Spleen (tissue), 11 donors: Measurements from ENCODE around the gene ACAT2. TPM values are rescaled to one million over a fixed set of nuclear protein-coding genes. Genes with fewer than 3 reads are reported as not detected.
A peak's percentile ranks its signal among the peaks of the same experiment; 100 is the strongest.
"Not testable (repeated sequence)": the region's sequence is repeated elsewhere in the genome, so short reads cannot be mapped to it uniquely, and the experiment has no call there.

ENCODE experiments used
- DNase-seq: peaks from one replicate; pipeline ENCODE4 v3.0.0-alpha.2; 2020
- H3K27ac ChIP-seq, 8 donors: fragments of 200-600 bp; sonication (generic) in 7 of 8; 1 replicate in 4 of 8; 2 replicates in 4 of 8; pipeline versions ENCODE4 v1.5.0 to v1.8.0; 2016 to 2021; ENCODE audit warnings: inconsistent platforms in 4 of 8, mild to moderate bottlenecking in 4 of 8, moderate library complexity in 1 of 8
- H3K27me3 ChIP-seq, 7 donors: fragments of 200-600 bp; sonication (generic) in 6 of 7; replicated peaks in 1 of 7; 1 replicate in 4 of 7; 2 replicates in 3 of 7; pipeline versions ENCODE4 v1.5.0 to v1.8.0; 2016 to 2021; ENCODE audit warnings: inconsistent platforms in 3 of 7, mild to moderate bottlenecking in 1 of 7
- H3K36me3 ChIP-seq, 6 donors: fragments of 200-600 bp; sonication (generic) in 5 of 6; 1 replicate in 4 of 6; 2 replicates in 2 of 6; pipeline versions ENCODE4 v1.5.0 to v1.8.0; 2016 to 2021; ENCODE audit warnings: inconsistent platforms in 2 of 6
- H3K4me1 ChIP-seq, 6 donors: fragments of 200-600 bp; sonication (generic) in 5 of 6; 1 replicate in 3 of 6; 2 replicates in 3 of 6; pipeline versions ENCODE4 v1.5.0 to v1.8.0; 2016 to 2021; ENCODE audit warnings: inconsistent platforms in 3 of 6
- H3K4me3 ChIP-seq, 8 donors: fragments of 200-600 bp; sonication (generic) in 7 of 8; 1 replicate in 4 of 8; 2 replicates in 4 of 8; pipeline versions ENCODE4 v1.5.0 to v1.8.0; 2016 to 2021; ENCODE audit warnings: inconsistent platforms in 4 of 8, mild to moderate bottlenecking in 4 of 8, moderate library complexity in 2 of 8
- H3K9me3 ChIP-seq, 8 donors: fragments of 200-600 bp; sonication (generic) in 7 of 8; 1 replicate in 4 of 8; 2 replicates in 4 of 8; pipeline versions ENCODE4 v1.5.0 to v1.8.0; 2016 to 2021; ENCODE audit warnings: inconsistent platforms in 4 of 8
- POLR2A ChIP-seq, 3 donors: fragments of 450-650 bp; IDR thresholded peaks; one replicate each; pipeline ENCODE4 v1.5.1; 2017; ENCODE audit warnings: antibody characterized with exemption in 3 of 3, mild to moderate bottlenecking in 1 of 3
- POLR2AphosphoS5 ChIP-seq, 3 donors: sonication (generic); formaldehyde crosslinking; IDR thresholded peaks; one replicate each; pipeline ENCODE4 v1.5.1; 2017; ENCODE audit warnings: antibody characterized with exemption in 3 of 3
- WGBS, 5 donors: extraction: QIAGEN DNeasy Blood & Tissue Kit in 3 of 5; methylation state at CpG; one replicate each; pipeline versions ENCODE4 v1.1.5 to v1.1.7; 2013 to 2018; 5-methylcytosine and 5-hydroxymethylcytosine counted together
- intact Hi-C: fragments of 100-400 bp; cut with DNase I; formaldehyde crosslinking; loops from one replicate; pipeline ENCODE4 v1.15.0; 2023; ENCODE audit warnings: low total_unique reads
- polyA plus RNA-seq, 3 donors: library from polyadenylated mRNA; stranded (reverse); fragments of 200-250 nt; gene quantifications; one replicate each; pipeline ENCODE4 v1.2.1, GENCODE V29; 2013
- total RNA-seq, 7 donors: library from RNA; depleted of rRNA in 3 of 7; stranded (reverse); fragments of >200 nt in 3 of 7; fragmentation: NEBNext Ultra II Directional in 4 of 7; extraction: Animal tissue kit (Norgen Biotek cat#: 25700) in 4 of 7; gene quantifications; one replicate each; pipeline versions ENCODE4 v1.1.0 to v1.2.1, GENCODE V29; 2016 to 2021
- TF ChIP-seq, protein P1 (sequence below), 11 experiments: fragments of 200-600 bp in 7 of 11; fragments of 450-650 bp in 4 of 11; sonication (generic) in 4 of 11; IDR thresholded peaks in 8 of 11; conservative IDR thresholded peaks in 3 of 11; 1 replicate in 7 of 11; 2 replicates in 4 of 11; pipeline versions ENCODE4 v1.4.0 to v1.8.0; 2016 to 2021; ENCODE audit warnings: antibody characterized with exemption in 11 of 11, inconsistent platforms in 4 of 11, mild to moderate bottlenecking in 1 of 11
- donor health status: healthy with polysubstance abuse.
- donor health status: DM: no; HTN: no; CAD: no; lungs with moderate emphysema.
- donor health status: DM: no; HTN: no; CAD: no.
- donor health status: Bipolar disorder and iron deficiency.
- donor health status: healthy.
- donor health status: DM: no; HTN: no; CAD: no.
- donor health status: DM: yes; HTN: yes; CAD: no.

The ACAT2 gene
- total and polyA plus RNA-seq, 10 donors: 6.0 to 17.4 (median 13.9) TPM

DNA sequence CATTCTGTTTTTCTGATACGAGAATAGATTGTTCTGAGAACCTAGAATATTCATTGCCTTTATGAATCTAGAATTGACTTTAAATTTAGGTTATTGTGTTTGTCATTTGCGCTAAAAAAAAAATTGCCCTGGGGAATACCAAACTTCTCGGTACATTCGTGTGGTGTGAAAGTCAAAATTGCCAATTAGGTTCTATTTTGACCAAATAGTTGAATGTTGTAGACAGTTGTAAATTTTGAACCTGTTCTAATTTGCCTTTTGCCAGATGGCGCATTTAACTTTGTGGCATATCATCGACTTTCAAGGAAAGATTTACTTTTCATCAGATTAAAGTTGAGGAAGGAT, 31.5 kb upstream of the ACAT2 start:
- WGBS, 5 donors: 68 to 75% (median 73%) methylated on average over 6 of the region's 6 CpGs
- Histone ChIP-seq H3K27ac (peak overlapping the region in 3 of 8 donors; percentile 2 to 100 (median 100)), H3K27me3 (no peaks in the 10 kb centered on the region), H3K4me1 (peaks cover 38 to 85% (median 80%) of the 10 kb centered on the region in 6 donors), H3K4me3 (peak overlapping the region in 2 of 8 donors; percentile 70 to 94), H3K36me3 (peaks cover 0 to 18% (median 0%) of the 10 kb centered on the region in 6 donors), H3K9me3 (no peaks in the 10 kb centered on the region)
- TF ChIP-seq POLR2AphosphoS5 (IDR thresholded peaks at IDR 0.05) (no peak), POLR2A (IDR thresholded peaks at IDR 0.05) (no peak)
- TF ChIP-seq, protein P1, sequence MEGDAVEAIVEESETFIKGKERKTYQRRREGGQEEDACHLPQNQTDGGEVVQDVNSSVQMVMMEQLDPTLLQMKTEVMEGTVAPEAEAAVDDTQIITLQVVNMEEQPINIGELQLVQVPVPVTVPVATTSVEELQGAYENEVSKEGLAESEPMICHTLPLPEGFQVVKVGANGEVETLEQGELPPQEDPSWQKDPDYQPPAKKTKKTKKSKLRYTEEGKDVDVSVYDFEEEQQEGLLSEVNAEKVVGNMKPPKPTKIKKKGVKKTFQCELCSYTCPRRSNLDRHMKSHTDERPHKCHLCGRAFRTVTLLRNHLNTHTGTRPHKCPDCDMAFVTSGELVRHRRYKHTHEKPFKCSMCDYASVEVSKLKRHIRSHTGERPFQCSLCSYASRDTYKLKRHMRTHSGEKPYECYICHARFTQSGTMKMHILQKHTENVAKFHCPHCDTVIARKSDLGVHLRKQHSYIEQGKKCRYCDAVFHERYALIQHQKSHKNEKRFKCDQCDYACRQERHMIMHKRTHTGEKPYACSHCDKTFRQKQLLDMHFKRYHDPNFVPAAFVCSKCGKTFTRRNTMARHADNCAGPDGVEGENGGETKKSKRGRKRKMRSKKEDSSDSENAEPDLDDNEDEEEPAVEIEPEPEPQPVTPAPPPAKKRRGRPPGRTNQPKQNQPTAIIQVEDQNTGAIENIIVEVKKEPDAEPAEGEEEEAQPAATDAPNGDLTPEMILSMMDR (IDR thresholded peaks at IDR 0.05 in 8 of 11, conservative IDR thresholded peaks at IDR 0.05 in 3 of 11): no peak
- intact Hi-C loops: loop anchor here (10.0 kb wide), 1 partner anchor 54 kb away; the partner anchor contains the start of gene TCP1
- no peak for DNase-seq

DNA sequence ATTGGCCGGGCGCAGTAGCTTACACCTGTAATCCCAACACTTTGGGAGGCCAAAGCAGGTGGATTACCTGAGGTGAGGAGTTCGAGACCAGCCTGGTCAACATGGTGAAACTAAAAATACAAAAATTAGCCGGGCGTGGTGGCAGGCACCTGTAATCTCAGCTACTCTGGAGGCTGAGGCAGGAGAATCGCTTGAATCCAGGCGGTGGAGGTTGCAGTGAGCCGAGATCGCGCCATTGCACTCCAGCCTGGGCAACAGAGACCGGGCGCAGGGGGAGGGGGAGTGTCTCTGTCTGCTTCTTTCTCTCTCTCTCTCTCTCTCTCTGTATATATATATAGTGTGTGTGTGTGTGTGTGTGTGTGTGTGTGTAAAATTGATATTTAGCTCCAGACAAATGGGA, 29.3 kb upstream of the ACAT2 start:
- H3K27me3 ChIP-seq, H3K27ac ChIP-seq, H3K4me3 ChIP-seq, H3K9me3 ChIP-seq, DNase-seq: not testable (repeated sequence)
- peaks cover 0 to 29% (median 1%) of the 10 kb centered on the region in 6 donors for H3K36me3 ChIP-seq
- peaks cover 30 to 95% (median 92%) of the 10 kb centered on the region in 6 donors for H3K4me1 ChIP-seq
- 87 to 96% (median 91%) methylated on average over 12 of the region's 12 CpGs for WGBS, 5 donors
- TF ChIP-seq POLR2AphosphoS5 (IDR thresholded peaks at IDR 0.05): peak in 1 of 3 donors; percentile 16
- intact Hi-C loops: loop anchor here (10.0 kb wide), 1 partner anchor 52 kb away; the partner anchor contains the start of gene TCP1

DNA sequence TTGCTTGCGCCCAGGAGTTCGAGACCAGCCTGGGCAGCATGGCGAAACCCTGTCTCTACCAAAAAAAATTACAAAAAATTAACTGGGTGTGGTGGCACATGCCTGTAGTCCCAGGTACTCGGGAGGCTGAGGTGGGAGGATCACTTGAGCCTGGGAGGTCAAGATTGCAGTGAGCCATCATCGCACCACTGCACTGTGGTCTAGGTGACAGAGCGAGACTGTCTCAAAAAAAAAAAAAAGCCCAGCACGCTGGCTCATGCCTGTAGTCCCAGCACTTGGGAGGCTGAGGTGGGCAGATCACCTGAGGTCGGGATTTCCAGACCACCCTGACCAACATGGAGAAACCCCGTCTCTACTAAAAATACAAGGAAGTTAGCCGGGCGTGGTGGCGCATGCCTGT, 28.4 kb upstream of the ACAT2 start:
- WGBS, 5 donors: 90 to 92% (median 91%) methylated on average over 12 of the region's 12 CpGs
- Histone ChIP-seq H3K36me3 (peaks cover 0 to 37% (median 2%) of the 10 kb centered on the region in 6 donors), H3K4me1 (peaks cover 30 to 100% (median 99%) of the 10 kb centered on the region in 6 donors)
- intact Hi-C loops: loop anchor here (10.0 kb wide), 1 partner anchor 51 kb away; the partner anchor contains the start of gene TCP1
- not testable (repeated sequence) for H3K4me3 ChIP-seq, H3K27ac ChIP-seq, H3K27me3 ChIP-seq, DNase-seq, H3K9me3 ChIP-seq

DNA sequence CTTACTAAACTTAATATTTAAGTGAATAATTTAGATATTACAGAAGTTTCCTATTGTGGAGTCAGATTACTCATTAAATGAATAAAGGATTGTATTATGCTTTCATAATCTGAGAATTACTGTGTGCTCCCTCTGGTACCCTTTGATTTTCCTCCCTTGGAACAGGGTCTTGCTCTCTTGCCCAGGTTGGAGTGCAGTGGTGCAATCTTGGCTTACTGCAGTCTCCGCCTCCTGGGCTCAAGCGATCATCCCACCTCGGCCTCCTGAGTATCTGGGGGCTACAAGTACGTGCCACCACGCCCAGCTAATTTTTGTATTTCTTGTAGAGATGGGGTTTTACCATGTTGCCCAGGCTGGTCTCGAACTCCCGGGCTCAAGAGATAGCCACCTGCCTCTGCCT, 24.9 kb upstream of the ACAT2 start:
- H3K27me3 ChIP-seq: no peaks in the 10 kb centered on the region
- no peaks in the 10 kb centered on the region for H3K9me3 ChIP-seq
- peaks cover 11 to 98% (median 81%) of the 10 kb centered on the region in 6 donors for H3K4me1 ChIP-seq
- TF ChIP-seq, protein P1 (IDR thresholded peaks at IDR 0.05 in 8 of 11, conservative IDR thresholded peaks at IDR 0.05 in 3 of 11): no peak
- TF ChIP-seq POLR2A (IDR thresholded peaks at IDR 0.05) (no peak), POLR2AphosphoS5 (IDR thresholded peaks at IDR 0.05) (no peak)
- peak overlapping the region in 1 of 8 donors; percentile 64 for H3K27ac ChIP-seq
- no peak overlapping the region for H3K4me3 ChIP-seq
- H3K36me3 ChIP-seq: peaks cover 0 to 62% (median 20%) of the 10 kb centered on the region in 6 donors
- no peak for DNase-seq
- WGBS, 5 donors: 82 to 94% (median 92%) methylated on average over 7 of the region's 7 CpGs
- intact Hi-C loops: loop anchor here (10.0 kb wide), 1 partner anchor 48 kb away; the partner anchor contains the start of gene TCP1

DNA sequence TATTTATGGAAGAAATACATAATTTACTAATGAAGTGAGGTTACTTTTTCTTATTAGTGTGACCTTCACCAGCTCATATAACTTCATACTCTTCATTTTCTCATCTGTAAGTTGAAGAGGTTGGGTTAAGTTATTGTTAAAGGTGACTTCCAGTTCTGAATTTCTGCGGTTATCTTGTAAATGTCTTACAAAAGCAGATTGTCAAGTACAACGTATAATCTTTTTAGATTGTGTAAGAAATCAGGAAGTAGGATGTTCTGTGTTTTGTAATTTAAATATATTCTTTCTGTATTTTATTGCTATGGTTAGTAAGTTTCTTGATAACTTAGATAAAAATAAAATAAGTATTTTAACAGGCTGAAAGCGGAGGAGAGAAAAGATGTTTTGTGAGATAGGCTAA, 22.5 kb upstream of the ACAT2 start:
- Histone ChIP-seq H3K27me3 (no peaks in the 10 kb centered on the region), H3K36me3 (peaks cover 0 to 79% (median 43%) of the 10 kb centered on the region in 6 donors), H3K4me1 (peaks cover 4 to 78% (median 58%) of the 10 kb centered on the region in 6 donors), H3K27ac (peak overlapping the region in 5 of 8 donors; percentile 39 to 64 (median 52)), H3K4me3 (no peak overlapping the region), H3K9me3 (no peaks in the 10 kb centered on the region)
- WGBS, 5 donors: 43 to 65% (median 56%) methylated on average over 3 of the region's 3 CpGs
- DNase-seq: no peak
- TF ChIP-seq, protein P1 (IDR thresholded peaks at IDR 0.05 in 8 of 11, conservative IDR thresholded peaks at IDR 0.05 in 3 of 11): no peak
- TF ChIP-seq POLR2A (IDR thresholded peaks at IDR 0.05) (no peak), POLR2AphosphoS5 (IDR thresholded peaks at IDR 0.05) (no peak)
- intact Hi-C loops: loop anchor here (10.0 kb wide), 1 partner anchor 45 kb away; the partner anchor contains the start of gene TCP1
